Measurements from ENCODE around the gene PRDM16.

PRDM16 gene

GRCh38 chr1:3454811-3455618 lies 386.0 kb downstream of the PRDM16 start:
- no peaks in the 10 kb centered on the region for H3K9me3 ChIP-seq (ENCODE audit: control insufficient read depth, insufficient read depth, low read length)
- H3K9ac ChIP-seq (ENCODE audit: low read depth, low read length), result peak overlapping the region; percentile 67
- H3K36me3 ChIP-seq (ENCODE audit: insufficient read depth, low read length), result no peaks in the 10 kb centered on the region
- H3K4me1 ChIP-seq (ENCODE audit: insufficient read depth, low read length), result peaks cover 9% of the 10 kb centered on the region; the same call in 1 of the 2 replicates

GRCh38 chr1:3455670-3456448 lies 386.9 kb downstream of the PRDM16 start:
- Histone ChIP-seq H3K4me1 (ENCODE audit: insufficient read depth, low read length) (peaks cover 16% of the 10 kb centered on the region; the same call in 1 of the 2 replicates), H3K36me3 (ENCODE audit: insufficient read depth, low read length) (no peaks in the 10 kb centered on the region), H3K9me3 (ENCODE audit: control insufficient read depth, insufficient read depth, low read length) (no peaks in the 10 kb centered on the region), H3K9ac (ENCODE audit: low read depth, low read length) (peak overlapping the region; percentile 67; the same call in 1 of the 2 replicates)

GRCh38 chr1:3456449-3456963 lies 387.5 kb downstream of the PRDM16 start:
- no peak overlapping the region for H3K9ac ChIP-seq (ENCODE audit: low read depth, low read length)
- no peaks in the 10 kb centered on the region for H3K9me3 ChIP-seq (ENCODE audit: control insufficient read depth, insufficient read depth, low read length)
- no peaks in the 10 kb centered on the region for H3K36me3 ChIP-seq (ENCODE audit: insufficient read depth, low read length)
- H3K4me1 ChIP-seq (ENCODE audit: insufficient read depth, low read length), result peaks cover 18% of the 10 kb centered on the region; the same call in 1 of the 2 replicates

- Histone ChIP-seq H3K9ac (ENCODE audit: low read depth, low read length) (no peak overlapping the region), H3K4me1 (ENCODE audit: insufficient read depth, low read length) (peaks cover 18% of the 10 kb centered on the region; the same call in 1 of the 2 replicates), H3K36me3 (ENCODE audit: insufficient read depth, low read length) (no peaks in the 10 kb centered on the region), H3K9me3 (ENCODE audit: control insufficient read depth, insufficient read depth, low read length) (no peaks in the 10 kb centered on the region)
Observed at GRCh38 chr1:3456964-3457909, 388.2 kb downstream of the PRDM16 start.

- no peak overlapping the region for H3K9ac ChIP-seq (ENCODE audit: low read depth, low read length)
- H3K9me3 ChIP-seq (ENCODE audit: control insufficient read depth, insufficient read depth, low read length), result no peaks in the 10 kb centered on the region
- H3K36me3 ChIP-seq (ENCODE audit: insufficient read depth, low read length), result no peaks in the 10 kb centered on the region
- H3K4me1 ChIP-seq (ENCODE audit: insufficient read depth, low read length), result peaks cover 18% of the 10 kb centered on the region; the same call in 1 of the 2 replicates
Observed at GRCh38 chr1:3457910-3458883, 389.2 kb downstream of the PRDM16 start.

GRCh38 chr1:3459051-3459908 lies 390.3 kb downstream of the PRDM16 start:
- H3K36me3 ChIP-seq (ENCODE audit: insufficient read depth, low read length), result no peaks in the 10 kb centered on the region
- no peak overlapping the region for H3K9ac ChIP-seq (ENCODE audit: low read depth, low read length)
- H3K4me1 ChIP-seq (ENCODE audit: insufficient read depth, low read length), result peaks cover 12% of the 10 kb centered on the region; the same call in 1 of the 2 replicates
- no peaks in the 10 kb centered on the region for H3K9me3 ChIP-seq (ENCODE audit: control insufficient read depth, insufficient read depth, low read length)

- Histone ChIP-seq H3K4me1 (ENCODE audit: insufficient read depth, low read length) (peaks cover 12% of the 10 kb centered on the region; the same call in 1 of the 2 replicates), H3K36me3 (ENCODE audit: insufficient read depth, low read length) (no peaks in the 10 kb centered on the region), H3K9me3 (ENCODE audit: control insufficient read depth, insufficient read depth, low read length) (no peaks in the 10 kb centered on the region), H3K9ac (ENCODE audit: low read depth, low read length) (no peak overlapping the region)
Observed at GRCh38 chr1:3459940-3460671, 391.1 kb downstream of the PRDM16 start.

- H3K36me3 ChIP-seq (ENCODE audit: insufficient read depth, low read length), result no peaks in the 10 kb centered on the region
- H3K9me3 ChIP-seq (ENCODE audit: control insufficient read depth, insufficient read depth, low read length), result no peaks in the 10 kb centered on the region
- no peak overlapping the region for H3K9ac ChIP-seq (ENCODE audit: low read depth, low read length)
- H3K4me1 ChIP-seq (ENCODE audit: insufficient read depth, low read length), result peaks cover 12% of the 10 kb centered on the region; the same call in 1 of the 2 replicates
Observed at GRCh38 chr1:3460672-3461131, 391.7 kb downstream of the PRDM16 start.

- Histone ChIP-seq H3K9ac (ENCODE audit: low read depth, low read length) (no peak overlapping the region), H3K36me3 (ENCODE audit: insufficient read depth, low read length) (no peaks in the 10 kb centered on the region), H3K4me1 (ENCODE audit: insufficient read depth, low read length) (peaks cover 13% of the 10 kb centered on the region; the same call in 1 of the 2 replicates), H3K9me3 (ENCODE audit: control insufficient read depth, insufficient read depth, low read length) (no peaks in the 10 kb centered on the region)
Observed at GRCh38 chr1:3461238-3461933, 392.4 kb downstream of the PRDM16 start.

GRCh38 chr1:3461934-3462275 lies 392.9 kb downstream of the PRDM16 start:
- H3K9ac ChIP-seq (ENCODE audit: low read depth, low read length), result no peak overlapping the region
- H3K4me1 ChIP-seq (ENCODE audit: insufficient read depth, low read length), result peaks cover 13% of the 10 kb centered on the region; the same call in 1 of the 2 replicates
- no peaks in the 10 kb centered on the region for H3K36me3 ChIP-seq (ENCODE audit: insufficient read depth, low read length)
- H3K9me3 ChIP-seq (ENCODE audit: control insufficient read depth, insufficient read depth, low read length), result no peaks in the 10 kb centered on the region

- no peaks in the 10 kb centered on the region for H3K9me3 ChIP-seq (ENCODE audit: control insufficient read depth, insufficient read depth, low read length)
- H3K4me1 ChIP-seq (ENCODE audit: insufficient read depth, low read length), result peaks cover 13% of the 10 kb centered on the region; the same call in 1 of the 2 replicates
- no peak overlapping the region for H3K9ac ChIP-seq (ENCODE audit: low read depth, low read length)
- H3K36me3 ChIP-seq (ENCODE audit: insufficient read depth, low read length), result no peaks in the 10 kb centered on the region
Observed at GRCh38 chr1:3462356-3463012, 393.5 kb downstream of the PRDM16 start.
